Gastroesophageal sphincter (tissue), 3 donors: Measurements from ENCODE around the gene IL17RB.

Source experiments
- CTCF ChIP-seq, 4 experiments: fragments of 200-600 bp in 2 of 4; fragments of 450-650 bp in 2 of 4; sonication (generic) in 1 of 4; IDR thresholded peaks; one replicate each; pipeline ENCODE4 v1.5.1; 2017 to 2019; ENCODE audit warnings: antibody characterized with exemption in 4 of 4, mild to moderate bottlenecking in 2 of 4, moderate library complexity in 2 of 4
- POLR2A ChIP-seq, 2 donors: fragments of 450-650 bp; IDR thresholded peaks; one replicate each; pipeline ENCODE4 v1.6.1; 2017; ENCODE audit warnings: antibody characterized with exemption in 2 of 2, mild to moderate bottlenecking in 2 of 2, moderate library complexity in 1 of 2

- TF ChIP-seq CTCF (IDR thresholded peaks at IDR 0.05) (no peak), POLR2A (IDR thresholded peaks at IDR 0.05) (no peak)
Observed at GRCh38 chr3:53913401-53913800, 67.0 kb downstream of the IL17RB start.
